GM19468 (cell line): ENCODE data around the gene MINDY4.

Experiments used
- ATAC-seq: cut with Tn5 transposase; IDR thresholded peaks from one replicate; pipeline ENCODE4 v1.9.1; 2021; ENCODE audit warnings: mild to moderate bottlenecking, moderate library complexity, moderate number of reproducible peaks; ENCODE audit not compliant: unreplicated experiment; ENCODE audit errors: extremely low read depth

Gene MINDY4

GRCh38 chr7:30910411-30911073 is 139.3 kb downstream of the MINDY4 start:
- ATAC-seq: no peak

DNA sequence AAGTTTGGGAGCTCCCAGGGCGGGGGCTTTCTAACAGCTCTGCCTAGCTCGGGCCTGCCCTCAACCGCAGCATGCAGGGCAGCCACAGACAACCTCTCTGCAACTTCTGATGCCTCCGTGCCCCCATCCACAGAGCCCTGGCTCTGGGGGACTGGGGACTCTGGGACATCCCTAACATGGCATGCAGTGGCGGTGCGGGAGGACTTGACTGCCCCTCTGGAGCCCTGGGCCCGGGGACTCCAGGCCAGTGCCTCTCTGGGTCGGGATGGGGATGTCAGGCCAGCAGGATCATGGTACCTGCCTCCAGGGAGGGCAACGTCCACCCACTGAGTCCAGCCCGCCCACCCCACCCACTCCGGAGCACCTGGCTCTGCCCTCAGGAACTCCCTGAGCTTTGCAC is 139.9 kb downstream of the MINDY4 start:
- ATAC-seq: no peak

DNA sequence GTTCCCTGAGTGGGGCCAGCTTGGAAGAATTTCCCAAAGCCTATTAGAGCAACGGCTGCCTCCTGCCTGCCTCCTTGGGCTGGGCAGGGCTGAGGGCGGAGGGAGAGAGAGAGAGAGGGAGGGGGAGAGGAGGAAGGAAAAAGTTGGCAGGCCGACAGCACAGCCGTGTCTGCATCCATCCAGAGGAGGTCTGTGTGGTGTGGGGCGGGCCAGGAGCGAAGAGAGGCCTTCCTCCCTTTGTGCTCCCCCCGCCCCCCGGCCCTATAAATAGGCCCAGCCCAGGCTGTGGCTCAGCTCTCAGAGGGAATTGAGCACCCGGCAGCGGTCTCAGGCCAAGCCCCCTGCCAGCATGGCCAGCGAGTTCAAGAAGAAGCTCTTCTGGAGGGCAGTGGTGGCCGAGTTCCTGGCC is 140.3 kb downstream of the MINDY4 start, which contains the start of gene AQP1:
AQP1 (plus strand) TSS at position 293 of the 409 bp plus-strand sequence; CDS start at position 350, 57 bp downstream.
- no peak for ATAC-seq

GRCh38 chr7:30912021-30912730 is 141.0 kb downstream of the MINDY4 start:
- no peak for ATAC-seq

DNA sequence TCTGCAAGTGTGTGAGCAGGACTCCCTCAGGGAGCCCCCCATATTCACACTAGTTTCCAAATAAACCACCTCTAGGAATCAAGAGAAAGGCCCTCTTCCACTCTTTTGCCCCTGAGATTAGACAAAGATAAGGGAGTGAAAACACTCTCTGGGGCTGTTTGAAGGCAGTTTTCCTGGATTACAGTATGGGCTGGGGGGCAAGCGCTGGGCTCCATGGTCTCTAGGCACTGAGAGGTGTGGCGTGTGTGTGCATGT is 141.4 kb downstream of the MINDY4 start:
- ATAC-seq: no peak

DNA sequence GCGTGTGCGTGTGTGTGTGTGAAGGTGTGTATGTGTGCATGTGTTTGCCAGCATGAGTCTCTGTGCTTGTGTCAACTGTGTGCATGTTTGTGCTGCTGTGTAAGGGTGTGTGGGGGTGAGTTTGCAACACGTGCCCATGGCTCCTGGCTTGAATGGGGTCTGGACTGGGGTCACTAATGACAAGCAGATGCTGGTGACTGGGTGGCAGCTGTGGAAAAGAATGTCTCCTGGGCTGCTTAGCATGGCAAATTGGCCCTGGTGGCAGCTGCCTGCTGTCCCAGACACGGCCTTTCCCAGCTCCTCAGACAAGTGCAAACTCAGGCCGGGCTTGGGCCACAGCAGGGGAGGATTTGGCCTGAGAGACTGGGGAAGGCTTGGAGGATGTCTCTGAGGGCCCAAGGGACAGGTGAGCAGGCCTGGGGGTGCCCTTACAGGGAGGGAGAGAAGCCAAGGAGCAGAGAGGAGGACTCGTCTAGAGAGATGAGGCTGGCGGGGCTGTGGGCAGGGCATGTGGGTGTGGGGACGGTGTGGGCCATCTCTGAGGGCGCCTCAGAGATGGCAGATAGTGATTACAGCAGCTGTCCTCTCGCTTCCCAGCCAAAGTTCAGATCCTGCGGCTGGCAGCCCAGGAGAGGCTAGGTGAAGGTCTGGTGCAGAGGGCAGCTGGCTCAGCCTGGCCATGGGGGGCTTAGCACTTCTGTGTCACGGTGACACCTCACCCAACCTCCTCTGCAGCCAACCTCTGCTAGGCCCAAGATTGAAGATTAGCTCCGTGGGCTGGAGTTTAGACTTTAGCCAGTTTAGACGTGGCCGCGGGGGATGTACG is 142.0 kb downstream of the MINDY4 start:
- ATAC-seq: no peak

- no peak for ATAC-seq
Measured at GRCh38 chr7:30913821-30914515, 142.8 kb downstream of the MINDY4 start.

GRCh38 chr7:30914596-30914995 is 143.4 kb downstream of the MINDY4 start:
- no peak for ATAC-seq

DNA sequence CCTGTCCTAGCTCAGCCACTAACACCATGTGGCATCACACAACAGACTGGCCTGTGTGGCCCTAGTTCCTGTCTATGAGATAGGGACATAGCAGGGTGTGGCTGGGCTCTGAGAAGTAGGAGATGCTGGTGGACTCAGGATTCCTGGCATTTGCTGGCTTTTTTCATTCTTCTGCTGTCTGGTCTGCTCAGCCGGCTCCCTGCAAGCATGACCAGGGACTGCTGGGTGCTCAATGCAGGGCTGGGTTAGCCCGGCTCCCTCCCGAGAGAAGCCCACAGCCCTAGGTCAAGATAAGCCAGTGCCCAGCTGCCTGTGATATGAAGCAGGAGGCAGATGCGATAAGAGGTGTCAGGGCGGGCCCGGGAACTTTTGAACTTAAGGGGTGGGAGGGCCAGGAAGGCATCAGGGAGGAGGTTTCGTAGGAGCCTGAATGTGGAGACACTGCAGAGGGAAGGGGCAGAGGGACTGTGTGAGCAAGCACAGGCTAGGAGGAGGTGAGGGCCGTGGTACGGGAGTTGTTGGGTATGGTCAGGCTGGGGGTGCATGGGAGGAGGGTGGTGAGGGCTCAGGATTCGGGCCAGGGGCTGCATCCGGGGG is 143.9 kb downstream of the MINDY4 start:
- ATAC-seq: no peak

GRCh38 chr7:30915751-30916150 is 144.5 kb downstream of the MINDY4 start:
- ATAC-seq: no peak

DNA sequence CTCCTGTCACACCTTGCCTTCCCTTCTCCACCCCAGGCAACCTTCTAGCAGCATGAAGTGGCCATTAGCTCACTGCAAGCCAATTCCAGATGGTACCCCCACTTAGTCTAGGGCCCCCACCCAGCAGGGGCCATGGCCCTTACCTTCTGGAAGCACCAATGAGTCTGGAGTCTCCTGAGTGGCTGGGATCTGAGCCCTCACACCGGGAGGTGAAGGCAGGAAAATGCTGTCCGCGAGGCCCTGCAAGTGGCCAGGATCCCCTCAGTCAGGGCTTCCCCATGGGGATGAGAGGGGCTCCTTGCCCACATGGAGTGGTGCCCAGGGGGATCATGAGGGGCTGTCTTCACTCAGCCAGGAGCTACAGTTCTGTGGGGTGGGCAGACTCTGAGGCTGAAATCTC is 145.0 kb downstream of the MINDY4 start:
- no peak for ATAC-seq

- no peak for ATAC-seq
Measured at GRCh38 chr7:30916767-30917166, 145.6 kb downstream of the MINDY4 start.

DNA sequence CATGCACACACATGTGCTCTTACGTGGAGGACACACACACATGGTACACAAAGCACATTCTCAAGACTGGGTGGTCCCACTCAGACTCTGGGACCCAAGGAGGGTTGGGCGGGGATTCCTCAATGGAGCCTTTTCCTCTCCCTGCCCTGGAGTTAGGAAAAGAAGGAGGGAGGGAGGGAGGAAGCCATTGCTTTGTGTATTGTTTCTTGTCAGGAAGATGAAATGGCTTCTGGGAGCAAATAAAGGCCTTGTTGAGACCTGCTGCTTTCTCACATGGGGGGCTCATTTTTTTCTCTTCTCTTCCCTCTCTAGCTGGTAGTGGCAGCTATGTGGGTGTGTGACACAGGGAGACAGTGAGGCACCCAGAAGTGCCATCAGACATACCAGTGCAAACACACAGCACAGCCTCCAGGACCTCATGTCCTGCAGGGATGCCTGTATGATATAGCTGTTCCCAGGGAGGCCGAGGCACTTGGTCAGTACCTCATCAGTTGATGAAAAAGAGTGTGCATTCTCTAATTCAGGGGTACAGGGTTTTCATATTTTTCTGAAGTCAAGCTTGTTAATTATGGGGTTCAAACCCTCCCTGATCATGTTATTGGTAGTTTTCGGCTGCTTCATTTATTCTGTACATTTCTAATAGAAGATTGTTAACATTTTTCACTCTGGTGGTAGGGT is 146.1 kb downstream of the MINDY4 start:
- ATAC-seq: no peak

DNA sequence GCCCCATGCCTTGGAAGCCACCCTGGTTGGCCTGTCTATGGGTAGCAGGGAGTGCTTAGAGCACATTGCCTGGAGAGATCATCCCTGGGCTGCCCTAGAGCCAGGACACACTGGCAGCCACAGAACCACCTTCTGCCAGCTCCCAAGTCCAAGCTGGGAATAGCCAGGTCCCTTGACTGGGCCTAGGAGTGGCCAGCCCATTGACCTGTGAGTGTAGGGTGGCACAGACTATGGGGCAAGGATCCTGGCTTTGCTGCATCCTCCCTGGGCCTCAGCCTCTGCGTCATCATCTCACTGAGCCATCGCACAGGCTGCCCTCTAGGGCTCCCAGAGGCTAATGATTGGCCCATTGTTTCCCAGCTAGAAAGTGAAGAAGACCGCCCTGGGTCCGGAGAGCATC is 147.5 kb downstream of the MINDY4 start:
- ATAC-seq: no peak

GRCh38 chr7:30920021-30920583 is 148.9 kb downstream of the MINDY4 start:
- no peak for ATAC-seq

GRCh38 chr7:30920584-30921539 is 149.6 kb downstream of the MINDY4 start:
- ATAC-seq: no peak

GRCh38 chr7:30921540-30922401 is 150.6 kb downstream of the MINDY4 start:
- ATAC-seq: no peak
